KMS-11 (cell line): ENCODE results near the gene CCR6.

Experiments
- H2AFZ ChIP-seq: fragments of 200-600 bp; sonication (generic); 2 replicates; pipeline ENCODE4 v1.6.1; 2016; ENCODE audit warnings: antibody characterized with exemption, mixed run types, low read depth
- H3K27ac ChIP-seq: fragments of 200-600 bp; sonication (generic); 2 replicates; pipeline ENCODE4 v1.6.1; 2016; ENCODE audit warnings: mild to moderate bottlenecking, mixed run types
- H3K27me3 ChIP-seq: fragments of 200-600 bp; sonication (generic); 2 replicates; pipeline ENCODE4 v1.6.1; 2017; ENCODE audit warnings: mild to moderate bottlenecking, low read depth, mixed run types, moderate library complexity; ENCODE audit not compliant: insufficient read depth
- H3K36me3 ChIP-seq: fragments of 200-600 bp; sonication (generic); 2 replicates; pipeline ENCODE4 v1.6.1; 2017; ENCODE audit warnings: mild to moderate bottlenecking, mixed run types; ENCODE audit not compliant: insufficient read depth
- H3K4me1 ChIP-seq: fragments of 200-600 bp; sonication (generic); 2 replicates; pipeline ENCODE4 v1.6.1; 2016; ENCODE audit warnings: mild to moderate bottlenecking, low read depth, mixed run types; ENCODE audit not compliant: poor library complexity, severe bottlenecking
- H3K4me2 ChIP-seq: fragments of 200-600 bp; sonication (generic); 2 replicates; pipeline ENCODE4 v1.7.0; 2016; ENCODE audit warnings: mild to moderate bottlenecking, mixed run types
- H3K4me3 ChIP-seq: fragments of 200-600 bp; sonication (generic); IDR thresholded peaks from 2 replicates; pipeline ENCODE4 v1.6.1; 2017; ENCODE audit warnings: low read depth, low read length, mixed read lengths; ENCODE audit not compliant: insufficient read depth
- H3K79me2 ChIP-seq: fragments of 200-600 bp; sonication (generic); 2 replicates; pipeline ENCODE4 v1.6.1; 2016; ENCODE audit warnings: low read depth, mixed run types; ENCODE audit not compliant: insufficient read depth
- H3K9ac ChIP-seq: fragments of 200-600 bp; sonication (generic); 2 replicates; pipeline ENCODE4 v1.6.1; 2016; ENCODE audit warnings: mild to moderate bottlenecking, mixed run types
- H4K20me1 ChIP-seq: fragments of 200-600 bp; sonication (generic); 2 replicates; pipeline ENCODE4 v1.6.1; 2016; ENCODE audit warnings: mild to moderate bottlenecking, mixed run types; ENCODE audit not compliant: insufficient read depth
- CTCF ChIP-seq: fragments of 200-600 bp; sonication (generic); conservative IDR thresholded peaks from 2 replicates; pipeline ENCODE4 v1.6.1; 2017; ENCODE audit warnings: low read depth, mild to moderate bottlenecking, antibody characterized with exemption, low read length, moderate library complexity, mixed read lengths

The CCR6 gene

GRCh38 chr6:167125855-167126349 is 3.0 kb downstream of the CCR6 start:
- Histone ChIP-seq H3K36me3 (no peaks in the 10 kb centered on the region), H3K27ac (no peak overlapping the region), H4K20me1 (no peaks in the 10 kb centered on the region), H2AFZ (no peak overlapping the region), H3K27me3 (no peaks in the 10 kb centered on the region), H3K4me1 (no peaks in the 10 kb centered on the region), H3K4me2 (no peak overlapping the region), H3K9ac (no peak overlapping the region), H3K79me2 (no peaks in the 10 kb centered on the region), H3K4me3 (no peak overlapping the region)
- TF ChIP-seq CTCF = no peak

DNA sequence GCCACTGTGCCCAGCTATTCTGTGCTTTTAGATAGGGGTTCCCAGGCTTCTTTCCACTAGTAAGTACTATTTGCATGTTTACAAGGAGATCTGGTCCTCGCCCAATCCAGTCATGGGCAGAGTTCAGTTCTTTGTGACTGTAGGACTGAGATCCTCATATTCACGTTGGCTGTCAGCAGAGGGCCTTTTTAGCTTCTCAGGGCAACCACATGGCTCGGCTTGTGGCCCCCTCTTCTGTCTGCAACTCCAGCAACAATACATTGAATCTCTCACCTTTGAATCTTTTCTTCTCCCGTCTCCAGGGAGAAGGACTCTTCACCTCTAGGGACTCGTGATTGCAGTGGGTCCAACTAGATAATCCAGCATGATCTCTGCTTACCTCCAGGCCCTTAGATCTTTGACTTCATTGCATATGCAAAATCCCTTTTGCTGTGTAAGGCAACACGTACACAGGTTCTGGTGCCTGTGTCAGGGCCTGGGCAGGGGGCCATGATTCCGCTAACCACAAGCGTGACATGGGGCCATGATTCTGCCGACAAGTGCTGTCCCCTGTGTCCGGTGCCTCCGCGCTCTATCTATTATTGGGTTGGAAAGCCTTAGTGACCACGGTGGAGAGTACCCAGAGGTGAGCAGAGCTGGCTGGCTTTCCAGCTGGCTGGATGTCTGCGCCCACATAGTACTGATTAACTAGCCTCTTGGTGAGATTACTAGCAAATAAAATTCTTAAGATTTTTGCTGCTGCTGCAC is 5.1 kb downstream of the CCR6 start:
- H3K4me1 ChIP-seq = no peaks in the 10 kb centered on the region

GRCh38 chr6:167129159-167129558 is 6.3 kb downstream of the CCR6 start:
- Histone ChIP-seq H3K4me1 (no peaks in the 10 kb centered on the region), H3K4me3 (no peak overlapping the region), H3K9ac (no peak overlapping the region), H3K36me3 (no peaks in the 10 kb centered on the region), H3K27ac (no peak overlapping the region), H2AFZ (no peak overlapping the region), H3K79me2 (no peaks in the 10 kb centered on the region), H3K4me2 (no peak overlapping the region), H3K27me3 (no peaks in the 10 kb centered on the region), H4K20me1 (no peaks in the 10 kb centered on the region)
- TF ChIP-seq CTCF = no peak

More for the DNA sequence above, 5.1 kb downstream of the CCR6 start:
- Histone ChIP-seq H2AFZ (no peak overlapping the region), H3K9ac (no peak overlapping the region), H3K4me3 (no peak overlapping the region), H3K36me3 (no peaks in the 10 kb centered on the region), H3K79me2 (no peaks in the 10 kb centered on the region), H4K20me1 (no peaks in the 10 kb centered on the region), H3K27ac (no peak overlapping the region), H3K27me3 (no peaks in the 10 kb centered on the region), H3K4me2 (no peak overlapping the region)
- TF ChIP-seq CTCF = no peak

DNA sequence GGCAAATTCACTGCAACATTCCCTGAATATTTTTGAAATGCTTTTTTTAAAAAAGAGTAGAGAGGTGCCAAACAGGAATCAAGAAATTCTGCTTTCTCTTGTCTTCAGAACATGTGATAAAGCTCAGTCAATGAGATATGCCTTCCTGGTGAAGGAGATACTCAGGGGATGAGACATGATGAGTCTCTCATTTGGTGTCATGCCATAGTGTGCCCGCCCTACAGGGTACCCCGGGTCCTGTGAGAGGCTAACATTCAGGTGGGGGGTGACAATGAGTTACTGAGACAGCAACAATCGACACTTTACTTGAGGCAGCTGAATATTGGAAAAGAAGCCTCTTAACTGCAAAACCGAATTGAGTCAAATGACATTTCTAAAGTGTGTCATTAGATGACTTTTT is 6.7 kb downstream of the CCR6 start:
- H3K79me2 ChIP-seq = no peaks in the 10 kb centered on the region
- no peak overlapping the region for H3K4me2 ChIP-seq
- H3K27ac ChIP-seq = no peak overlapping the region
- H2AFZ ChIP-seq = no peak overlapping the region
- no peaks in the 10 kb centered on the region for H3K27me3 ChIP-seq
- H3K4me1 ChIP-seq = no peaks in the 10 kb centered on the region
- H3K4me3 ChIP-seq = no peak overlapping the region
- H3K36me3 ChIP-seq = no peaks in the 10 kb centered on the region
- H3K9ac ChIP-seq = no peak overlapping the region
- no peaks in the 10 kb centered on the region for H4K20me1 ChIP-seq
- no peak for TF ChIP-seq CTCF
